PC-9 (cell line): ENCODE results near the gene SF1. TPM values are rescaled to one million over a fixed set of nuclear protein-coding genes. Genes with fewer than 3 reads are reported as not detected.

ENCODE experiments used
- BruUV-seq: library from RNA; stranded (reverse); fragments of 400-500 nt; replicated peaks from 2 replicates; lab custom pipeline; 2021; lab: Mats Ljungman, UMichigan
- CTCF ChIA-PET: fragments of 300-600 bp; sonication (Branson Sonifier 250); formaldehyde crosslinking; loops from one replicate; lab custom pipeline; 2022; ENCODE audit warnings: antibody characterized with exemption; lab: Charles Lee
- POLR2A ChIA-PET: fragments of 300-600 bp; sonication (Branson Sonifier 250); formaldehyde crosslinking; loops from one replicate; lab custom pipeline; 2022; ENCODE audit warnings: antibody characterized with exemption; ENCODE audit not compliant: unreplicated experiment; lab: Charles Lee
- DNase-seq, 2 experiments: peaks; one replicate each; pipeline versions ENCODE4 v3.0.0 to v3.0.0-alpha.2; 2015 to 2022; ENCODE audit warnings: mixed read lengths in 1 of 2
- H2AFZ ChIP-seq: fragments of 200-600 bp; sonication (generic); 2 replicates; pipeline ENCODE4 v1.8.1; 2017; ENCODE audit warnings: antibody characterized with exemption
- H3F3A ChIP-seq: fragments of 200-600 bp; sonication (generic); 2 replicates; pipeline ENCODE4 v1.8.1; 2017; ENCODE audit warnings: antibody characterized with exemption, mild to moderate bottlenecking, low read depth; ENCODE audit not compliant: insufficient read depth
- H3K27ac ChIP-seq: fragments of 200-600 bp; sonication (generic); 2 replicates; pipeline ENCODE4 v1.6.1; 2016; ENCODE audit warnings: mixed run types
- H3K27me3 ChIP-seq: fragments of 200-600 bp; sonication (generic); 2 replicates; pipeline ENCODE4 v1.6.1; 2016; ENCODE audit warnings: low read depth, mixed run types; ENCODE audit not compliant: insufficient read depth
- H3K36me3 ChIP-seq: fragments of 200-600 bp; sonication (generic); 2 replicates; pipeline ENCODE4 v1.6.1; 2016; ENCODE audit warnings: low read depth, mixed run types
- H3K4me1 ChIP-seq: fragments of 200-600 bp; sonication (generic); replicated peaks from 2 replicates; pipeline ENCODE4 v1.6.1; 2016; ENCODE audit warnings: mixed run types; ENCODE audit not compliant: insufficient read depth
- H3K4me2 ChIP-seq: fragments of 200-600 bp; sonication (generic); 2 replicates; pipeline ENCODE4 v1.6.1; 2017; ENCODE audit warnings: mixed run types
- H3K4me3 ChIP-seq: fragments of 200-600 bp; sonication (generic); 2 replicates; pipeline ENCODE4 v1.6.1; 2016; ENCODE audit warnings: mixed run types
- H3K79me2 ChIP-seq: fragments of 200-600 bp; sonication (generic); 2 replicates; pipeline ENCODE4 v1.6.1; 2017; ENCODE audit warnings: low read depth, mixed run types
- H3K9me2 ChIP-seq: fragments of 200-600 bp; sonication (generic); 2 replicates; pipeline ENCODE4 v1.8.1; 2017; ENCODE audit warnings: mild to moderate bottlenecking; ENCODE audit not compliant: insufficient read depth
- H3K9me3 ChIP-seq: fragments of 200-600 bp; sonication (generic); 2 replicates; pipeline ENCODE4 v1.8.1; 2016; ENCODE audit warnings: low read depth; ENCODE audit not compliant: insufficient read depth
- H4K20me1 ChIP-seq: fragments of 200-600 bp; sonication (generic); 2 replicates; pipeline ENCODE4 v1.8.1; 2017; ENCODE audit not compliant: insufficient read depth
- CTCF ChIP-seq: fragments of 200-600 bp; sonication (generic); conservative IDR thresholded peaks from 2 replicates; pipeline ENCODE4 v1.6.1; 2017; ENCODE audit warnings: mixed run types, antibody characterized with exemption, mild to moderate bottlenecking, moderate library complexity
- EZH2 ChIP-seq: fragments of 200-600 bp; sonication (generic); IDR thresholded peaks from 2 replicates; pipeline ENCODE4 v1.8.0; 2017; ENCODE audit warnings: antibody characterized with exemption, low read depth
- intact Hi-C: fragments of 100-400 bp; cut with micrococcal nuclease; formaldehyde crosslinking; loops from one replicate; pipeline ENCODE4 v1.10.0; 2022; ENCODE audit not compliant: unreplicated experiment
- total RNA-seq: library from RNA; stranded (reverse); gene quantifications from 2 replicates; pipeline ENCODE4 v1.2.3, GENCODE V29; 2021

Gene SF1
- total RNA-seq, 1 experiment from 2014 or later: 336 TPM

GRCh38 chr11:64774144-64774543 lies 4.2 kb downstream of the SF1 start:
- intact Hi-C loops: loop anchor here (10.0 kb wide), 1 partner anchor 241 kb away; the partner anchor contains the start of gene ARL2
- peaks cover 84% of the 10 kb centered on the region for H4K20me1 ChIP-seq
- H3K4me2 ChIP-seq: no peak overlapping the region
- H2AFZ ChIP-seq: no peak overlapping the region
- no peak overlapping the region for H3K4me3 ChIP-seq
- peaks cover 83% of the 10 kb centered on the region for H3K79me2 ChIP-seq
- ChIA-PET POLR2A (no interaction called here), CTCF (no interaction called here)
- H3F3A ChIP-seq: peaks cover 83% of the 10 kb centered on the region
- no peak overlapping the region for H3K27ac ChIP-seq
- H3K9me2 ChIP-seq: no peaks in the 10 kb centered on the region
- peaks cover 14% of the 10 kb centered on the region for H3K4me1 ChIP-seq
- DNase-seq: no peak
- BruUV-seq: no TSS peak
- TF ChIP-seq CTCF (no peak), EZH2 (no peak)
- H3K36me3 ChIP-seq: peaks cover 81% of the 10 kb centered on the region
- H3K27me3 ChIP-seq: no peaks in the 10 kb centered on the region
- H3K9me3 ChIP-seq: no peaks in the 10 kb centered on the region

GRCh38 chr11:64772303-64773018 lies 5.9 kb downstream of the SF1 start:
- no peak overlapping the region for H3K27ac ChIP-seq
- peaks cover 88% of the 10 kb centered on the region for H3K79me2 ChIP-seq
- TF ChIP-seq CTCF (no peak), EZH2 (no peak)
- H3K4me3 ChIP-seq: no peak overlapping the region
- BruUV-seq: no TSS peak
- peaks cover 14% of the 10 kb centered on the region for H3K4me1 ChIP-seq
- no peak for DNase-seq
- H3K36me3 ChIP-seq: peaks cover 94% of the 10 kb centered on the region
- no peaks in the 10 kb centered on the region for H3K9me2 ChIP-seq
- no peaks in the 10 kb centered on the region for H3K27me3 ChIP-seq
- H4K20me1 ChIP-seq: peaks cover 100% of the 10 kb centered on the region
- H3F3A ChIP-seq: peaks cover 99% of the 10 kb centered on the region
- H3K4me2 ChIP-seq: no peak overlapping the region
- H3K9me3 ChIP-seq: no peaks in the 10 kb centered on the region
- ChIA-PET POLR2A (no interaction called here), CTCF (interaction anchor here (0.7 kb wide), 1 partner anchor 114 kb away, joined by 6 read pairs; no protein-coding TSS in a partner anchor)
- no peak overlapping the region for H2AFZ ChIP-seq
- intact Hi-C loops: loop anchor here (10.0 kb wide), 1 partner anchor 242 kb away; the partner anchor contains the start of gene ARL2

GRCh38 chr11:64771861-64772260 lies 6.5 kb downstream of the SF1 start:
- POLR2A ChIA-PET: no interaction called here
- H3K27me3 ChIP-seq: no peaks in the 10 kb centered on the region
- no TSS peak for BruUV-seq

More at GRCh38 chr11:64771861-64772260, 6.5 kb downstream of the SF1 start:
- DNase-seq: no peak
- Histone ChIP-seq H3K4me1 (peaks cover 13% of the 10 kb centered on the region), H3F3A (peaks cover 99% of the 10 kb centered on the region), H3K4me2 (no peak overlapping the region), H3K79me2 (peaks cover 87% of the 10 kb centered on the region), H3K36me3 (peaks cover 92% of the 10 kb centered on the region), H3K9me2 (no peaks in the 10 kb centered on the region), H3K9me3 (no peaks in the 10 kb centered on the region), H3K27ac (no peak overlapping the region), H3K4me3 (no peak overlapping the region), H4K20me1 (peaks cover 100% of the 10 kb centered on the region), H2AFZ (no peak overlapping the region)
- CTCF ChIA-PET: interaction anchor here (0.6 kb wide), 1 partner anchor 1904 kb away, joined by 5 read pairs; no protein-coding TSS in a partner anchor
- intact Hi-C loops: loop anchor here (10.0 kb wide), 1 partner anchor 243 kb away; the partner anchor contains the start of gene ARL2
- no peak for TF ChIP-seq CTCF
- no peak for TF ChIP-seq EZH2
